Globus pallidus (tissue), 1 donor: ENCODE results near the gene CBFA2T3.
"Not testable (repeated sequence)": the region's sequence is repeated elsewhere in the genome, so short reads cannot be mapped to it uniquely, and the experiment has no call there.

ENCODE experiments used
- DNase-seq: peaks from one replicate; pipeline ENCODE4 v3.0.0-alpha.2; 2015; ENCODE audit warnings: low spot score

Gene CBFA2T3

DNA sequence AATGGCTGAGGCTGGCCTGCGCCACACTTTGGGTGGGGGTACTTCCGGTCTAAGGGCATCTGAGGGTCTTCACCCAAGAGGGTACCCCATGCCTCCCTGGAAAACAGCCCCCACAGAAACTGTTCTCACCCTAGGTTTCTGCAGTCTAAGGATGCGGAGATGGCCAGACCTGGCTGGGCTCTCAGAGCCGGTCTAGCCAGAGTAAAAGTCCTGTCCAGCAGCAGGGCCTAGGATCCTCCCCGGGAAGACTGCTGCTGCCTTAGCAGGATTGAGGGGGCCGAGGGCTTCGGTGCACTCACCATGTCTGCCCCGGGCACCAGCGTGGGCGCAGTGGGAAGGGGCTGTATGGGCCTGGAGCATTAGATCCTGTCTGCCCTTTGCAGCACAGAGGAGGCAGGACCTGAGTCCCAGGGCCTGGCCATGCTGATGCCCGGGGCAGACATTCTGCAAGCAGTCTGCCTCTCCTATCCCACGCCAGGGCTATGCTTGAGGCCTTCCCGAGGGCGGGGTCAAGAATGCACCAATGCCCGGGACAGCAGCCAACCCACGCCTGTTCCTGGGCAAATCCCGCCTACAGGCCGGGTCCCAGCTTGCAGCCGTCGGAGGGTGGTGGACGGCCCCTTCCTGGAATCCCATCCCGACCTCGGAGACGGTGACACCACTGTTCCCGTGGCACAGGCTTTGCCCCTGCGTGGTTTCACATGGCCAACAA lies 54.7 kb downstream of the CBFA2T3 start:
- no peak for DNase-seq

DNA sequence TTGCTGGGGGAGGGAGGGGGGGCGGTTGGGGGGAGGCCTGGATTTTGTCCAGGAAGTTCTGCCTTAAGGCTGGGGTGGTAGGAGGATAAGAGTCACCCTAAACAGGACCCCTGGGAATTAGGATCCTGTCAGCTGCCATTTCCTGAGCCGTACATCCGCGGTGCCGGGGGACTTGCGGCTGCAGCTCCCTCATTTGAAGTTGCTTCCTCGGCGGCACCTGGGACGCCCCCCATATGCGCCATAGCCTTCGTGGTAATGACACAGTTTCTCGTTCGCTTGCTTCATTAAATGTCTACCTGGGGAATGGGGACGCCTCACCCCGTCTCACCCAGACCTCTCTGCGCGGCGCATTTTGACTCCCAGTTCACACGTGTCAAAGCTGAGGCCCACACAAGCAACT lies 55.4 kb downstream of the CBFA2T3 start:
- DNase-seq: no peak

DNA sequence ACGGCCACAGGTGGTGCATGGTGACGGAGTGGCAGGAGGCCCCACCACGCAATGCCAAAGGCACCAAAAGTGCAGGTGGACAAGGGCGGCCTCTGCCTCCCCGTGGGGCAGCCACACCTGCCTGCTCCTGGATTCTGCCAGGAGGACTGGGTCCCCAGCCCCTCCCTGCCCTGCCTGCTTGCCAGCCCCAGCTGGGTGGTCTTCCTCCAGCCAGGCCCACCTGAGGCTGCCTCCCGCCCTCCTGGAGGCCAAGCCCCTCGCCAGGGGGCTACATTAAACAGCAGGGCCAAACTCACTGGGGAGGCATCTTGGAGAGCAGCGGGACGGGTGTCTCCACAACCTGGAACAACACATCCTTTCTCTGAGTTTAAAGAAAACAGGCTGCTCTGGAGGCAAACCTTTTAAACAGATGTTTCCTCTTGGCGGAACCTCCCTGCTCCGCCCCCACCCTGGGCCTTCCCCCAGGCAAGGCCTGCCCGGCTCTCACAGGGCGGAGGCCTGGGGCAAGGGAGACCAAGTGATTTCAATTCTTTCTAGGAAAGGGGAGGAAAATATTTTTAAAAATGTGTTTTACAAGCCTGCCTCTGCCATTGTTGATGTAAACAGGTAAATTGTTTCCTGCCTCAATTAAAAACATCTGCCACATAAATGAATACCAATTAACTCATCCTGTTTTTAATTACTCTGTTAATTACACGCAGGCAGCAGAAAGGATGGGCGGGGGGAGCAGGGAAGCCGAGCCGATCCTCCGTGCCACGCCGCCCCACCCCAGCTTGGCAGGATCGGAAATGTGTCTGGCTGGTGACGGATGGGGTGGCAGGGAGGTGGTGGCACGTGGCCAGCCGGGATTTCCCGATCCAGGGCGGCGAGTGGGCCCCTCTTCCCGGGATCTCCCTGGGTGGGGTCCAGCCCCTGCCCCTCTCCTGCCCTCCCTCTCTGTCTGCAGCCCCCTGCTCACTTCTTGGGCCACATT lies 56.1 kb downstream of the CBFA2T3 start:
- DNase-seq: no peak

DNA sequence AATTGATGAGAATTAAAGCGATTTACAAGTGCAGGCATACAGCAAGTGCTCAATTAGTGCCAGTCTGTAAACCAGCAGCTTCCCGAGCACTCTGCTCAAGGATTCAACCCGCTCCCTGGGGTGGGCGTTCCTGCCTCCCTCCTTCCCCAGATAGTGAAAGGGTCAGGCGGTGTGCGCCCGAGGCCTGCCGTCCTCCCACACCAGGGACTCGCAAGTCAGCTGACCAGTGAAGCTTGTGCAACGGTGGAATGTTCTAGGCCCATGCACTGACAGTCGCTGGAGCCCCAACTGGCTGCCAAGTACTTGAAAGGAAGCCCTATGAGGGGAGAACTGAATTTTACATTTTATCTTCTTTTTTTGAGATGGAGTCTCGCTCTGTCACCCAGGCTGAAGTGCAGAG lies 57.1 kb downstream of the CBFA2T3 start:
- DNase-seq: no peak

DNA sequence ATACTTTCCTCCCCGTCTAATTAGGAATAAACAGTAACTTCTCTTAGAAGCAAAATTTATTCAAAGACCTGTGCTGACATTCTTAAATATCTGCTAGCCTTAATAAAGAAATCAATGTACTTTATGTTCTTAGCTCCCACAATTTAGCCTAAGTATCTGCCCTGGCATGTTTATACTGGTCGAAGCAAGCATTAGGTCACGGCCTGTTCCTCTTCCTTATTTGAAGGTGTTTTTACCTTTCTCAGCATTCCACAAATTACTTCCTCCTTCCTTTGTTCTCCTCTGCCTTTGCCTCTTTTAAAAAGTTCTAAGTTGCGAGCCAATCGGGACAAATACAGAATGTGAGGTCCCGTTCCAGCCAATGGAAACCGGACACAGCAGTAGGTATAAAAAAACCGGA lies 58.1 kb downstream of the CBFA2T3 start:
- DNase-seq: not testable (repeated sequence)

DNA sequence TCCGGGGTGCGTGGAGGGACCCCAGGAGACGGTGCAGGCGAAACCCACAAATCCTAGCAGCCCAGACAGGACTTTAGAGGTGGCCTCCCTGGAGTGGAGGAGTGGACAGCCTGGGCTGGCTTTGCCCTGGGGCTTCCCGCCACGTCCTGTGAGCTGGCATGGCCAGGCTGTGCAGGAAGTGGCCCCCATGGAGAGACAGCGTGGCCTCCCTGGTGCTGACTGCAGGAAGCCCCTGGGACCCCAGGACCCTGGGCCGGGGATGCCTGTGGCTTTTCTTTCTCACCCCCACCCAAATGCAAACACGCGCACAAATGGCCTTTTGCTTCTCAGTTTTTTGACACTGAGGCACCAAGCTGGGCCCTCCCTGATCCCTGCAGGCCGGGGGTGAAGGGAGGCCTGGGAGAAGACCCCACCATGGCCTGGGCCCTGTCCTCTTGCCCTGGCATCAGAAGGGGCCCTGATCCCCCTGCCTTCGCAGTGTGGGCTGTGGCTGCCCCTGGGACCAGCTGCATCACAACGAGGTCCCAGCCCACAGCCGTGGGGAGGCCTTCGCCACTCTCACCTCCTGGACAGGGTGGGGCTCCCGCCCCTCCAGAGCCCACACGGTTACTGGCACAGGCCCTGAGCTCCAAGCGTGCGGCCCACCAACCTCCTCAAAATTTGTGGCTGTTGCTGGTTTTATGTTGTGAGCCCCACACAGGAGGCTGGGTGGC lies 58.9 kb downstream of the CBFA2T3 start:
- no peak for DNase-seq

DNA sequence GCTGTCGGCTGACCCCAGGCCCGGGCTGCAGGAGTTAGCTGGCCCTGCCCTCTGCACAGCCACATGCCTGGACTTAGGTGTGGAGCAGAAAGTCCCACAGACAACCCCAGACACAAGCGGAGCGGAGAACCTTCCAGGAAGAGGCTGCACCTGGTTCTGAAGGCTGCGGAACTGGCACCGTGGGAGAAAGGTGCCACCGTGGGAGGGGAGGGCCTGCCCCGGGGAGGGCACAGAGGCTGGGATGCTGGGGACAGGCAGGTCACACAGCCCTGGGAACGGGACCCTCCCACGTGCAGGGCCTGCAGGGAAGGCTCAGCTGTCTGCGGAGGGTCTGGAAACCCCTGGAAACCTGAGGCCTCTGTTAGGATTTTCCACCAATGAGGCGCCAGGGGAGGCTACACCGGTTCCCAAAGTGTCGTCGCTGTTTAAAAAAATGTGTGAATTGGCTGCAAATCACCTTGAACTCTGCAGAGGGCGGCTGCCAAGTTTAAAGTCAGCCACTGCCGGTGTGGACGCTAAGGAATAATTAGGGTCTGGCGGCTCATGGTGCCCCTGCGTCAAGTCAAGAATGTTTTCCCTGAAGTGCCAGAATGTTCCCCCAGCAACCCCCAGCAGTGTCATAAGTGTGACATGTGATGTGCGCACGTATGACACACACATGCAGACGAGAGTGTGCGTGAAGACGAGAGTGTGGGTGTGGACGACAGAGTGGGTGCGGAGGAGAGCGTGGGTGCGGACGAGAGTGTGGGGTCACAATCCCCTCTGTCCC lies 59.7 kb downstream of the CBFA2T3 start:
- DNase-seq: no peak

DNA sequence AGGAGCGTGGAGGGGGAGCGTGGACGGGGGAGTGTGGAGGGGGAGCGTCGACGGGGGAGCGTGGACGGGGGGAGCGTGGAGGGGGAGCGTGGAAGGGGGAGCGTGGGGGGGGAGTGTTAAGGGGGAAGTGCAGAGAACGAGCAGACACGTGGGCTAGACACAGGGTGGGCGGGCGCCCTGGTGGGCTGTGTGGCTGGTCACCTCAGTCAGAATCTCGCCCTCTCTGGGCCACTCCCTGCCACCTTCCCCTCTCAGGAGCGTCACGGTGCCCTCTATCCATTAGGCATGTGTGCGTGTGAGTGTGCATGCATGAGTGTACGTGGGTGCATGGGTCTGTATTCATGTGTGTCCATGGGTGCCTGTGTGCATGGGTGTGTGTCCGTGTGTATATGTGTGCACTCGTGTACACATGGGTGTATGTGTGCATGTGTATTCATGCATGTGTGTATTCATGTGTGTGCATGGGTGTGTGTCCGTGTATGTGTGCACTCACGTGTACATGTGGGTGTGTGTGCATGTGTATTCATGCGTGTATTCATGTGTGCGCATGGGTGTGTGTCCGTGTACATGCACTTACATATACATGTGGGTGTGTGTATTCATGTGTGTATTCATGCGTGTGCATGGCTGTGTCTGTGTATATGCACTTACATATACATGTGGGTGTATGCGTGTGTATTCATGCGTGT lies 61.2 kb downstream of the CBFA2T3 start:
- DNase-seq: no peak

DNA sequence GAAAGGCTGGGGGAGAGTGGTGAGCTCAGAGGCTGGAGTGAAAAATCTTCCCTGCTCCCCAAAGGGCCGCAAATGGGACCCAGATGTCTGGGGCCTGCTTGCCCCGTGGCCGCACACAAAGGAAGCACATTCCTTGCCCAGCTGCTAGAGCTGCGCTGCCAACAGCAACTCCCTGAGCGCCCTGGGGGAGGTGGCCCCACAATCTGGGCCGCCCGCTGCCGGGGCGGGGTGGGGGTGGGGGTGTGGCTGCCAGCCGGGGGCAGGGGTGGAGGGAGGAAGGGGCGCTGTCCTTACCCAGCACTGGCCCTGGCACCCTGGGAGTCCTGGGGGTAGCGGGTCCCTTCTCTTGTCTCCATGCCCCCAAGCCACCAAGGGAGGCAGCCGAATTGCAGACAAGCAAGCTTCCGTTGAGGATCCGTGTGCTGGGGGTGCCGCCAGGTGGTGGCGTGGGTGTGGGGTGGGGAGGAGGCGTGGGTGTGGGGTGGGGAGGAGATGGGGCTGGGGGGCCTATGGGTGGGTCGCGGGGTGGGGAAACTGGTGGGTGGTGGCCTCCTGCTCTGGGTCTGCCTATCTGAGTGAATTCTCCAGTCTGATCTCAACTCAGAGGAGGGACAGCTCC lies 62.1 kb downstream of the CBFA2T3 start:
- DNase-seq: no peak

DNA sequence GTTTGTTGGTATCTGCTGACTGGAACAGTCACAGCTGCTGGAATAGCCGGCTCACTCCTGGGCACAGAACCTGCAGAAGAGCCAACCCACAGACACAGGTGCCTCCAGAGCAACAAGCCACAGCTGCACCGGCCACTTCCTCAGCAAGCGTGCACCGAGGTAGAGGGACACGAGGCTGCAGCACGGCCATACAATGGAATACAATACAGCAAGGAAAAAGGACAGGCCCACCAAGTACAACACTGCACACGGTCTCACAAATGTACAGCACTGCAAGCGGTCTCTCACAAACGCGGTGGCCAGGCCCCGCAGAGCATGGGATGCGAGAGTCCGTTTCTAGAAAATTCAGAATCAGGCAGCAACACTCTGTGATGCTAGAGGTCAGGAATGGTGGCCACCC lies 63.1 kb downstream of the CBFA2T3 start:
- DNase-seq: no peak

DNA sequence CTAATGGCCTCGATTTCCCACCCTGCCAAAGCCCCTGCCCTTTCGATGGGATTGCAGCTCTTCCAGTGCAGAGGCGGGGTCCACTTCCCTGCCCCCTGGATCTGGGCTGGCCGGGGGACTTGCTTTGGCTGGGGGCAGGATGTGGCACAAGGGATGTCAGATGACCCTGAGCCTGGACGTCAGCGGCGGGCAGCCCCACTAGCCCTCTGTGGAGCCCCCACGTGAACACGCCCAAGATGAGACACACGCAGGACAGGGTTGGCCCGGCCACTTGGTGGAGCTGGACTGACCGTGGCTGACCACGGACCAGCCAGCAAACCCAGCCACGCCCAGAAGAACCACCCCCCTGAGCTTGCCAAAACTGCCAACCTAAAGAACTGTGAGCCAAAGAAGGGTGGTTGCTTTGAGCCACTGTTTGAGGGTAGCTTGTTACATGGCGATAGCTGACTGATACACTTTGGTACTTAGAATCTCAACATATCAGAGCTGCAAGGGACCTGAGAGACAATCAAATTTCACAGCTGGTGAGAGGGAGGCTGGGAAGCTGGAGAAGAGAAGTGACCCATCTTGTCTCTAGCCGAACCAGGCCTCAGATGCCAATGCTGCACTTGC lies 63.9 kb downstream of the CBFA2T3 start:
- no peak for DNase-seq

DNA sequence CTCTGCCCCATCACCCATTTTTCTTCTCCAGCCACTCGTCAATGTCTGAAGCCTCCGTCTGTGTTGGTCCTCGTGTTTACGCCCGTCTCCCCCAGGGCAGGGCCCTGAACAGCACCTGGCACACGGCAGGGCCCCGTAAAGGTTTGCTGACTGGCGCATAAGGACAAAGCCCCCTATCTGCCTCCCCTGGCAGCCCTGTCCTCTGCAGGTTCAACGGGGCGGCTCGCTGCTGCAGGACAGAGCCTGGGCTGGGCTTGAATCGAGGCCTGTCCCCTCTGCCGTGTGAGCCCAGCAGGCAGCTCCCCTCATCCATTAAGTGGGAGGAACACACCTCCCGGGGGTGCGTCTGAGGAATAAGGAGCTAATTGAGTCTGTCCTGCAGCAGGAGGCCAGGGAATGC lies 64.5 kb downstream of the CBFA2T3 start:
- DNase-seq: no peak

DNA sequence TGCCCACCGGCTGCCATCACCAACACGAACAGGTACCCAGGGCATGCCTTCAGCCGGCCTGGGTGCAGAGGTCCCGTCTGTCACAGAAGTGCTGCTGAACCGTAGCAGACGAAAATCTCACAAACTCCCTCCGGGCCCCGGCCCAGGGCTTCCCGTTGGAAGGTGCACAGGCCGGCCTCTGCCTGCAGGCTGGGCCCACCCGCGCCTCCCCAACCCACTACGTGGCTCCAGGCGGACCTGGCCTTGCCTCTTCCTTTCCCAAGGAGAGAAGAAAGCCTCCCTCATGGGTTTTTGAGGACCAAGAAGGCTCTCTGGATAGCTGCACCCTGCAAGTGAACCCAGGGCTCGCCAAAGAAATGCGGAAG lies 65.1 kb downstream of the CBFA2T3 start:
- no peak for DNase-seq

DNA sequence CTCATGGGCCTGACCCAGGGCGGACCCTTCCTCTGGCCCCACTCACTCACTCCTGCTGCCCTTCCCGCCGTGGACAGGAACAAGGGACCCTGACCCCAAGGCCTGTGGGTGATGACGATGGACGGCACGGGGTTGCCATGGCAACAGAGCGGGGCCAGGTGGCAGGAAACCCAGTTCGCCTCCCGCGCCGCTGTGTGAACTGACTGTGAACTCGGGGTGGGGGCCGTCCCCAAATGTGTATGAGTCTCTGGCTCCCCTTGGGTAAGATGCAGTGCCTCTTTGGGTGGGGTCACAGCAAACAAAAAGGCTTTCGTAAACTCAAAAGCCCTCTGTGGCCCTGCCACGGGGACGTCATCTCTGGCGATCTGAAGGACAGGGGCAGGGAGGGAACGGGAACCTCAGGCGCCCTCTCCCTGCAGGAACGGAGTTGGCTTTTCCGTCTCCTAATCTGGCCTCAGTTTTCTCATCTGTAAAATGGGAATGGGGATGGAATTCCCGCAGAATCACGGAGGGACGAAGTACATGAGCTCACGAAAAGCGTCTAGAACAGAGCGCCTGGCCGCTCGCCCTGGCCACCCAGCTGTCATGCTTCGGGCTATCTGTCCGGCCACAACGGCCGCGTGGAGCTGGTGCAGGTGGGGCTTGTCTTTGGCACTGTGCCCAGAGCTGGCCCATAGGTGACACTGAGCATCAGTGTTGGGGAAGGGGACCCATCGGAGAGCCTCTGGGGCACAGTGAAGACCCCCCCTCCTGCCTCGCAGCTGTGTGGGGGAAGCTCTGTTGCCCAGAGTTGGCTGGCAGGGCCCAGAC lies 65.7 kb downstream of the CBFA2T3 start:
- no peak for DNase-seq

DNA sequence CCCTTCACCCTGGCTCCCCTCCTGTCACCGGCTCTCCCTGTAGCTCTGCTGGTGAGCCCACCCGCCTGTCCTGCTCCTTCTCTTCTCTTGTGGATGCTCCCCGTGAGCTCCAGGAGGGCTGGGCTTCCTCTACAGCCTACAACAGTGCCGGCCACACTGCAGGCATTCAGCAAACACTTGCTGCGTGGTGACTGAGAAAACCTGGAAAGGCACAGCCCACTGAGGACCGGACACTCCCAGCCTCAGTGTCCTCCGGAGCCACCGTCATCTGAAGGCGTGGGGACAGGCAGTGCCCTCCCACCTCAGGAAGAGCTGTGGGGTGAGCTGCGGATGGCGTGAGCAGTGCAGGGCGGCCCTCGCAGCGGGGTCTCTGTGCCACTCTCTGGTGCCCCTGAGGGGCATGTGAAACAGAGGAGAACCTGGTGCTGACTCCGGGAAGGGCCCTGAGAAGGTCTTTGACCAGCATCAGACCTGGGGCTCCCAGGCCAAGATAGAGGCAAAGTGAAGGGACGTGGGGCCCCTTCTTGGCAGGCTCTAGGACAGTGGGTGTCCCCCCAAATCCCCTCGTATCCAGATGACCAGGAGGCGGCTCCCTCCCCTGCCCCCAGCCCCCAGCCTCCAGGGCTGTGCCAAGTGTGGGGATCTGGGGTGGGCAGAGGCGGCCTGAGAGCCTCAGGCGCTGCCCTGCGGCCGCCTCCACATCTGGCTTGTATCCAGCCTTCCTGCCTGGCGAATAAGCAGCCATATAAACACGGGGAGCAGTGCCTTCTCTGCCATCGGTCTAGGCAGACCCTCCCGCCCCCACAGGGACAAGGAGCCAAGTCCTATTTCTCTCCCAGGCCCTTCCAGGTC lies 66.5 kb downstream of the CBFA2T3 start:
- no peak for DNase-seq

DNA sequence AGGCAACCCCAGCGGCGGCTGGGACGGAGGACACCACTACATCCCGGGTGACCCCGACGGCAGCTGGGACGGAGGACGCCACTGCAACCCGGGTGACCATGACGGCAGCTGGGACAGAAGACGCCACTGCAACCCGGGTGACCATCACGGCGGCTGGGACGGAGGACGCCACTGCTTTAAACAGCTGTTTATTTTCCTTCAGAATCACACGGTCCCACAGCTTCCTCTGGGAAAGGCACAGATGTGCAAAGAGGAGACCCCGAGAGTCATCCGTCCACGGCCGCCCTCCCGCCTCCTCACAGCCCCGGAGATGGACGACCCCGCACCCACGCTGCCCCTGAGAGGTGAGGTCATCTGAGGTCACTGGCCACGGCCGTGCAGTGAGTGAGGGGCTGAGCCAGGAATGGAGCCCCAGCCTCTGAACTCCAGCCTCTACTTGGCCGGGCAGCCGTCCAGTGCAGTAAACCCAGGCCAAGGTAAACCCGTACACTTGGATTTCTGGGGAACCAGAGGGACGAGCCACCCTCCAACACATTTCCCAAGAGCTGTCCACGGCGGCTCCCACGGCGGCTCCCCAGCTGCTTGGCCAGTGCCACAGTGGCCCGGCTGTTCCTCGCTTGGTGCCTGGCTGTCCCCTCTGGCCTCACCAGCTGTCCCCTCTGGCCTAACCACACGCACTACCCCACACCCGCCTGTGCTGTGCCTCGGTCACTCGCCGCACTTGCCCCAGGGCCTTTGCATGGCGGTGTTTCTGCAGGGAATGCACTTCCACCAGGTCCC lies 67.4 kb downstream of the CBFA2T3 start:
- no peak for DNase-seq

DNA sequence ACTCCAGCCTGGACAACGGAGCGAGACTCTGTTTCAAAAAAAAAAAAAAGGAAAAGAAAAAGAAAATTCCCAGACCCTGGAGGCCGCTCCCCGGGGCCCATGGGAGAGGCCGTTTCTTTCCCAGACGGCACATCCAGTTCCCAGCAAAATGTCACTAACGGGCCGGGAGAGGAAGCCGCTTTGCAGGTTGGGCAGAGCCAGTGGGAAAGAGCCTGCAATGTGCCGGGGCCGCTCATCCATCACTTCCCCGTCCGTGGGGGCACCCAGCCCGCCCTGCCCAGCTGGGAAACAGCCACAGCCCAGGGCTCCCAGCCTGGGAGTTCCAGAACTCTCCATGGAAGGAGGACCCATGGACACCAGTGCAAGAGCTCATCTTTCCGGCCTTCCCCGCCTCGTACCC lies 68.7 kb downstream of the CBFA2T3 start:
- DNase-seq: no peak

DNA sequence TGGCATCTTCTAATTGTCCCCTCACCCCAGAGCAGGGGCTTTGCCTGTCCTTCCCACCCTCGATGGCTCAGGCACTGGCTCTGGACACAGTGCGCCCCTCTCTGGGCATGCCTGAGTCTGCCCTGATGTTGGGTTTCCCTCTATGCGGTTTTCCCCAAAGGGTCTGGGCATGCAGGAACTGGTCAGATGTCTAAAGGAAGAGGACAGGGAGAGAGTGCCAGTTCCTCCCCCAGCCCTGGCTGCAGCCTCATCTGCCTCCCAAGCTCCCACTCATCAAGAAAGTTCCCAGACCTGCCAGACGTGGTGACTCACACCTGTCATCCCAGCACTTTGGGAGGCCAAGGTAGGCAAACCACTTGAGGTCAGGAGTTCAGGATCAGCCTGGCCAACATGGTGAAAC lies 69.2 kb downstream of the CBFA2T3 start:
- no peak for DNase-seq
